Neural progenitor cell (in vitro differentiated cells): ENCODE results near the gene ZIC1.

ENCODE experiments used
- CTCF ChIP-seq: fragments of 200-600 bp; sonication (generic); IDR thresholded peaks from 2 replicates; pipeline ENCODE4 v1.5.1; 2017; ENCODE audit warnings: antibody characterized with exemption, mild to moderate bottlenecking
- EZH2 ChIP-seq: fragments of 200-600 bp; sonication (generic); IDR thresholded peaks from 2 replicates; pipeline ENCODE4 v1.6.1; 2017; ENCODE audit warnings: antibody characterized with exemption, mild to moderate bottlenecking, moderate library complexity
- EZH2phosphoT487 ChIP-seq: fragments of 200-600 bp; sonication (generic); IDR thresholded peaks from 2 replicates; pipeline ENCODE4 v1.6.1; 2017; ENCODE audit warnings: antibody characterized with exemption

DNA sequence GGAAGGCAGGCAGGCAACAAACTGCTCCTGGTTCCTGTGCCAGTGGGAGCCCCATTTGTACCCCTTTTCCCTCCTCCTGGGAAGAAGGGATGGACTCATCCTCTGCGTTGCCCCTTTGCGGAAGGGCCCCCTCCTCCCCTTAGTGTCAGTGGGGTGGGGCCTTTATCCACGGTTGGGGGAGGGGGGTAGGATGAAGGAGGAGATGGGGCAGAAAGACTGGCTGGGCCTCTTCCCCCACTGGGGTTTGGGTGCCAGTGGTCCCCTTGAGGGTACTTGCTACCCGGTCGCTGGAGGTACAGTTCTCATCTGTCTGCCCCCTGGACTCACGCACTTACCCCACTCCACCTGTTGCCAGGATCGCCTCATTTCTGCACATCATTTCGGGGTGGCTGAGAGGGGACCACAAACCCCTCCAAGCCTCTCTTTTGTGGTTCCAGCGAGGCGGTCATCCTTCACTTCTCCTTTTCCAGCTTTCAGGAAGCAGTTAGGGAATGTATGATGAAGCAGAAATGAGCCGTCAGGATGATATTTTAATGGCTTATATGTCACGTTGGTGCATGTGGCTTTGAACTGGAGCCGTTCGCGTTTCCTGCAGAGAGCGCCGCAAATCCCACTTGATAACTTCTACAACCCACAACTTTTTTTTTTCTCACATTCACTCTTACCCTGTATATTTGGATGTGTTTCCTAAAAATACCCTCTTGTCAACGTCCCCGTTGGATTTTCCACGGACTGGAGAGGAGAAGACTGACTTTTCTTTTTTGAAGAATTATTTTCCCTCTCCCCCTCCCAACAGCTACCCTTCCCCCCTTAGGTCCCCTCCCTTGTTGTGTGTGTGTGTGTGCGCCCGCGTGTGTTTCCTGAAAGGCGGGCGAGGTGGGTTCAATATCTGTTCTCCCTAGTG lies 2.9 kb upstream of the ZIC1 start, which contains the start of gene ZIC4:
- TF ChIP-seq CTCF (no peak), EZH2 (peak; percentile 0), EZH2phosphoT487 (no peak)
